ENCODE data around the gene KIF1C. TPM values are rescaled to one million over a fixed set of nuclear protein-coding genes. Genes with fewer than 3 reads are reported as not detected.

The KIF1C gene
- total RNA-seq, 1 experiment from 2014 or later, result 130 TPM

- peak; percentile 17 for DNase-seq (ENCODE audit: low spot score)
- CTCF ChIA-PET, result interaction anchor here (1.3 to 2.3 kb wide), 4 partner anchors 11 to 63 kb away, joined by 4 to 17 read pairs (median 10); partner anchors contain the start of genes CAMTA2 and SPAG7
Measured at GRCh38 chr17:4998732-4999429, 1.1 kb downstream of the KIF1C start.

GRCh38 chr17:4999430-5000093 lies 1.8 kb downstream of the KIF1C start:
- Mint-ChIP-seq H3K27me3 (ENCODE audit: low read depth) (peaks cover 17% of the 10 kb centered on the region), H3K9me3 (no peaks in the 10 kb centered on the region), H3K4me1 (peaks cover 16% of the 10 kb centered on the region), H3K27ac (peak overlapping the region; percentile 58), H3K4me3 (peak overlapping the region; percentile 87), H3K36me3 (peaks cover 32% of the 10 kb centered on the region)
- ATAC-seq, result no peak
- DNase-seq (ENCODE audit: low spot score), result no peak
- ChIA-PET POLR2A (no interaction called here), CTCF (interaction anchor here (1.4 to 1.6 kb wide), 2 partner anchors 12 to 122 kb away, joined by 3 to 4 read pairs; partner anchors contain the start of gene CAMTA2)
- TF ChIP-seq ZNF138 (CRISPR knock-in tag; conservative IDR thresholded peaks at IDR 0.05) (no peak), TEAD4 (CRISPR knock-in tag; IDR thresholded peaks at IDR 0.05) (no peak), CREM (CRISPR knock-in tag; IDR thresholded peaks at IDR 0.05) (no peak), NR1H2 (CRISPR knock-in tag; IDR thresholded peaks at IDR 0.05) (no peak), MYBL2 (CRISPR knock-in tag; IDR thresholded peaks at IDR 0.05) (no peak), NFYB (CRISPR knock-in tag; conservative IDR thresholded peaks at IDR 0.05; ENCODE audit: low read depth) (no peak), ZNF121 (CRISPR knock-in tag; IDR thresholded peaks at IDR 0.05) (no peak), MXD4 (CRISPR knock-in tag; IDR thresholded peaks at IDR 0.05; ENCODE audit: borderline replicate concordance) (no peak), ESRRA (CRISPR knock-in tag; IDR thresholded peaks at IDR 0.05; ENCODE audit: borderline replicate concordance) (no peak), MAX (CRISPR knock-in tag; IDR thresholded peaks at IDR 0.05) (no peak), AFF4 (CRISPR knock-in tag; IDR thresholded peaks at IDR 0.05; ENCODE audit: borderline replicate concordance) (no peak), SP1 (CRISPR knock-in tag; conservative IDR thresholded peaks at IDR 0.05) (no peak), ZMAT4 (CRISPR knock-in tag; IDR thresholded peaks at IDR 0.05) (no peak), ERG (CRISPR knock-in tag; IDR thresholded peaks at IDR 0.05) (no peak), NFATC4 (CRISPR knock-in tag; IDR thresholded peaks at IDR 0.05) (no peak), OVOL2 (CRISPR knock-in tag; IDR thresholded peaks at IDR 0.05; ENCODE audit: borderline replicate concordance) (no peak), ZNF232 (CRISPR knock-in tag; IDR thresholded peaks at IDR 0.05) (no peak), IRF2 (CRISPR knock-in tag; IDR thresholded peaks at IDR 0.05; ENCODE audit: borderline replicate concordance, low read depth) (no peak), TP53 (CRISPR knock-in tag; IDR thresholded peaks at IDR 0.05) (no peak), GTF2I (CRISPR knock-in tag; conservative IDR thresholded peaks at IDR 0.05) (no peak)

More at GRCh38 chr17:4998732-4999429, 1.1 kb downstream of the KIF1C start:
- Mint-ChIP-seq H3K36me3 (peaks cover 25% of the 10 kb centered on the region), H3K27ac (peak overlapping the region; percentile 58), H3K27me3 (ENCODE audit: low read depth) (peaks cover 24% of the 10 kb centered on the region), H3K4me3 (peak overlapping the region; percentile 87), H3K9me3 (no peaks in the 10 kb centered on the region), H3K4me1 (peaks cover 16% of the 10 kb centered on the region)
- peak; percentile 10 for ATAC-seq
- TF ChIP-seq EMX1 (CRISPR knock-in tag; IDR thresholded peaks at IDR 0.05) (no peak), GABPB1 (CRISPR knock-in tag; IDR thresholded peaks at IDR 0.05) (peak; percentile 59; the same call in 1 of the 2 replicates)
- POLR2A ChIA-PET, result interaction anchor here (2.0 kb wide), 1 partner anchor 32 kb away, joined by 11 read pairs; the partner anchor contains the start of gene SPAG7

Measured in WTC11 (cell line).